H9 (cell line): ENCODE measurements around the gene SRSF10. TPM values are rescaled to one million over a fixed set of nuclear protein-coding genes. Genes with fewer than 3 reads are reported as not detected.

Experiments
- DNase-seq: peaks from one replicate; pipeline ENCODE4 v3.0.0-alpha.2; 2017
- H2AFZ ChIP-seq: one replicate; pipeline ENCODE4 v1.6.1; 2013; ENCODE audit warnings: mild to moderate bottlenecking, low read length, control low read depth, moderate library complexity
- H2AK5ac ChIP-seq: 2 replicates; pipeline ENCODE4 v1.6.1; 2013; ENCODE audit warnings: low read length, control low read depth, mixed read lengths; ENCODE audit not compliant: insufficient read length
- H2BK120ac ChIP-seq: one replicate; pipeline ENCODE4 v1.6.1; 2013; ENCODE audit warnings: low read depth, mild to moderate bottlenecking, low read length, control low read depth, inconsistent platforms; ENCODE audit not compliant: poor library complexity, severe bottlenecking
- H2BK12ac ChIP-seq: 2 replicates; pipeline ENCODE4 v1.6.1; 2013; ENCODE audit warnings: low read length, control low read depth, mixed read lengths, low read depth; ENCODE audit not compliant: insufficient read length
- H2BK15ac ChIP-seq: 2 replicates; pipeline ENCODE4 v1.6.1; 2013; ENCODE audit warnings: low read depth, low read length, control low read depth
- H2BK20ac ChIP-seq: one replicate; pipeline ENCODE4 v1.6.1; 2013; ENCODE audit warnings: low read depth, mild to moderate bottlenecking, low read length, control low read depth, inconsistent platforms; ENCODE audit not compliant: poor library complexity, severe bottlenecking
- H2BK5ac ChIP-seq: 2 replicates; pipeline ENCODE4 v1.6.1; 2013; ENCODE audit warnings: low read length, control low read depth, mixed read lengths; ENCODE audit not compliant: insufficient read length
- H3K14ac ChIP-seq: 2 replicates; pipeline ENCODE4 v1.6.1; 2013; ENCODE audit warnings: low read length, control low read depth; ENCODE audit not compliant: insufficient read depth
- H3K18ac ChIP-seq: 2 replicates; pipeline ENCODE4 v1.6.1; 2013; ENCODE audit warnings: low read depth, mild to moderate bottlenecking, mixed read lengths, low read length, control low read depth; ENCODE audit not compliant: insufficient read length
- H3K23ac ChIP-seq: 2 replicates; pipeline ENCODE4 v1.6.1; 2013; ENCODE audit warnings: low read length, control low read depth, mixed read lengths, low read depth; ENCODE audit not compliant: insufficient read length
- H3K23me2 ChIP-seq: 2 replicates; pipeline ENCODE4 v1.6.1; 2013; ENCODE audit warnings: low read depth, mild to moderate bottlenecking, mixed read lengths, low read length, control low read depth; ENCODE audit not compliant: insufficient read length, poor library complexity, severe bottlenecking
- H3K27ac ChIP-seq: 2 replicates; pipeline ENCODE4 v1.5.1; 2013; ENCODE audit warnings: low read length, control low read depth, mixed read lengths, low read depth; ENCODE audit not compliant: insufficient read length
- H3K27me3 ChIP-seq: 2 replicates; pipeline ENCODE4 v1.6.1; 2013; ENCODE audit warnings: low read length, control low read depth, inconsistent platforms; ENCODE audit not compliant: insufficient read depth
- H3K4ac ChIP-seq: 2 replicates; pipeline ENCODE4 v1.6.1; 2013; ENCODE audit warnings: low read depth, mild to moderate bottlenecking, control low read depth, inconsistent platforms, low read length, moderate library complexity
- H3K4me1 ChIP-seq: 2 replicates; pipeline ENCODE4 v1.6.1; 2013; ENCODE audit warnings: low read length, control low read depth, inconsistent platforms; ENCODE audit not compliant: insufficient read depth
- H3K4me2 ChIP-seq: 2 replicates; pipeline ENCODE4 v1.6.1; 2013; ENCODE audit warnings: low read length, control low read depth, mixed read lengths; ENCODE audit not compliant: insufficient read length, insufficient read depth
- H3K56ac ChIP-seq: 2 replicates; pipeline ENCODE4 v1.6.1; 2013; ENCODE audit warnings: low read depth, mild to moderate bottlenecking, mixed read lengths, low read length, control low read depth; ENCODE audit not compliant: insufficient read length
- H3K79me1 ChIP-seq: 2 replicates; pipeline ENCODE4 v1.6.1; 2013; ENCODE audit warnings: low read depth, mild to moderate bottlenecking, moderate library complexity, low read length, control low read depth, inconsistent platforms; ENCODE audit not compliant: insufficient read depth, poor library complexity, severe bottlenecking
- H3K79me2 ChIP-seq: 2 replicates; pipeline ENCODE4 v1.6.1; 2013; ENCODE audit warnings: low read length, control low read depth, inconsistent platforms; ENCODE audit not compliant: insufficient read depth
- H3K9ac ChIP-seq: 2 replicates; pipeline ENCODE4 v1.6.1; 2013; ENCODE audit warnings: low read length, control low read depth, mixed read lengths; ENCODE audit not compliant: insufficient read length; ENCODE audit errors: extremely low read depth
- H3K9me3 ChIP-seq: one replicate; pipeline ENCODE4 v1.6.1; 2013; ENCODE audit warnings: low read depth, low read length, inconsistent platforms; ENCODE audit not compliant: control insufficient read depth
- H3T11ph ChIP-seq: one replicate; pipeline ENCODE4 v1.6.1; 2013; ENCODE audit warnings: mild to moderate bottlenecking, low read length, control low read depth, inconsistent platforms
- H4K20me1 ChIP-seq: one replicate; pipeline ENCODE4 v1.6.1; 2013; ENCODE audit not compliant: control insufficient read depth, insufficient read length, insufficient read depth
- H4K5ac ChIP-seq: 2 replicates; pipeline ENCODE4 v1.6.1; 2013; ENCODE audit warnings: low read depth, mild to moderate bottlenecking, mixed read lengths, low read length, control low read depth; ENCODE audit not compliant: insufficient read length
- H4K8ac ChIP-seq: replicated peaks from 2 replicates; pipeline ENCODE4 v1.6.1; 2013; ENCODE audit warnings: low read length, control low read depth, mixed read lengths, low read depth; ENCODE audit not compliant: insufficient read length
- H4K91ac ChIP-seq: 2 replicates; pipeline ENCODE4 v1.6.1; 2013; ENCODE audit warnings: low read depth, mild to moderate bottlenecking, moderate library complexity, mixed read lengths, low read length, control low read depth; ENCODE audit not compliant: insufficient read length
- H3K27ac Mint-ChIP-seq, 3 experiments: 2 replicates in 2 of 3; 3 replicates in 1 of 3; pipeline ENCODE4 v1.8.0; 2020 to 2021; ENCODE audit warnings: mixed read lengths in 3 of 3, mild to moderate bottlenecking in 1 of 3, moderate library complexity in 1 of 3
- H3K27me3 Mint-ChIP-seq: 2 replicates; pipeline ENCODE4 v1.8.0; 2021; ENCODE audit warnings: low read depth, mild to moderate bottlenecking, moderate library complexity, mixed read lengths
- H3K36me3 Mint-ChIP-seq, 3 experiments: 2 replicates in 2 of 3; 3 replicates in 1 of 3; pipeline ENCODE4 v1.8.0; 2020 to 2021; ENCODE audit warnings: low read depth in 3 of 3, mixed read lengths in 3 of 3; ENCODE audit not compliant: insufficient read depth in 1 of 3
- H3K4me1 Mint-ChIP-seq, 2 experiments: 2 replicates each; pipeline ENCODE4 v1.8.0; 2020; ENCODE audit warnings: mixed read lengths in 2 of 2
- H3K4me3 Mint-ChIP-seq, 2 experiments: 2 replicates in 1 of 2; 3 replicates in 1 of 2; pipeline ENCODE4 v1.8.0; 2020 to 2021; ENCODE audit warnings: mild to moderate bottlenecking in 2 of 2, mixed read lengths in 2 of 2, moderate library complexity in 1 of 2
- H3K9me3 Mint-ChIP-seq, 2 experiments: 2 replicates in 1 of 2; 3 replicates in 1 of 2; pipeline ENCODE4 v1.8.0; 2020; ENCODE audit warnings: mild to moderate bottlenecking in 2 of 2, mixed read lengths in 2 of 2, moderate library complexity in 1 of 2
- WGBS: extraction: QIAGEN DNeasy Blood & Tissue Kit; methylation state at CpG from one replicate; pipeline ENCODE4 v1.1.7; 2013; ENCODE audit warnings: missing lambda C conversion rate, low lambda C conversion rate, mixed read lengths; ENCODE audit not compliant: insufficient read length; ENCODE audit errors: extremely low coverage; 5-methylcytosine and 5-hydroxymethylcytosine counted together
- total RNA-seq: library from RNA; stranded (reverse); gene quantifications from 2 replicates; pipeline ENCODE4 v1.2.1, GENCODE V29; 2021
- TF ChIP-seq, protein P1 (sequence below): fragments of 200-600 bp; sonication (generic); conservative IDR thresholded peaks from 3 replicates; pipeline ENCODE4 v1.8.0; 2021; ENCODE audit warnings: antibody characterized with exemption, mild to moderate bottlenecking

Gene SRSF10
- total RNA-seq, 1 experiment from 2014 or later: 238 TPM

- H3K9me3 ChIP-seq: no peaks in the 10 kb centered on the region
- no peak overlapping the region for H4K91ac ChIP-seq
- no peak overlapping the region for H4K5ac ChIP-seq
- no peak overlapping the region for H2AK5ac ChIP-seq
- Mint-ChIP-seq H3K4me1 (peaks cover 40 to 56% of the 10 kb centered on the region in 2 experiments), H3K27ac (peak overlapping the region in 2 of 3 experiments; percentile 6 to 75; a peak in 3 of 7 replicates), H3K27me3 (peaks cover 1% of the 10 kb centered on the region; the same call in 1 of the 2 replicates), H3K4me3 (peak overlapping the region; percentile 92 to 94), H3K9me3 (peaks cover 0 to 3% of the 10 kb centered on the region in 2 experiments; a peak in 1 of 5 replicates), H3K36me3 (peaks cover 36 to 66% (median 64%) of the 10 kb centered on the region in 3 experiments)
- H3K79me1 ChIP-seq: peaks cover 5% of the 10 kb centered on the region
- no peak overlapping the region for H2BK15ac ChIP-seq
- H3K27me3 ChIP-seq: no peaks in the 10 kb centered on the region
- WGBS: no CpG with 5 or more reads among the region's 1 CpG
- TF ChIP-seq, protein P1, sequence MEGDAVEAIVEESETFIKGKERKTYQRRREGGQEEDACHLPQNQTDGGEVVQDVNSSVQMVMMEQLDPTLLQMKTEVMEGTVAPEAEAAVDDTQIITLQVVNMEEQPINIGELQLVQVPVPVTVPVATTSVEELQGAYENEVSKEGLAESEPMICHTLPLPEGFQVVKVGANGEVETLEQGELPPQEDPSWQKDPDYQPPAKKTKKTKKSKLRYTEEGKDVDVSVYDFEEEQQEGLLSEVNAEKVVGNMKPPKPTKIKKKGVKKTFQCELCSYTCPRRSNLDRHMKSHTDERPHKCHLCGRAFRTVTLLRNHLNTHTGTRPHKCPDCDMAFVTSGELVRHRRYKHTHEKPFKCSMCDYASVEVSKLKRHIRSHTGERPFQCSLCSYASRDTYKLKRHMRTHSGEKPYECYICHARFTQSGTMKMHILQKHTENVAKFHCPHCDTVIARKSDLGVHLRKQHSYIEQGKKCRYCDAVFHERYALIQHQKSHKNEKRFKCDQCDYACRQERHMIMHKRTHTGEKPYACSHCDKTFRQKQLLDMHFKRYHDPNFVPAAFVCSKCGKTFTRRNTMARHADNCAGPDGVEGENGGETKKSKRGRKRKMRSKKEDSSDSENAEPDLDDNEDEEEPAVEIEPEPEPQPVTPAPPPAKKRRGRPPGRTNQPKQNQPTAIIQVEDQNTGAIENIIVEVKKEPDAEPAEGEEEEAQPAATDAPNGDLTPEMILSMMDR: no peak
- H2BK5ac ChIP-seq: no peak overlapping the region
- no peak for DNase-seq
- H2BK12ac ChIP-seq: no peak overlapping the region
- H3K9ac ChIP-seq: no peak overlapping the region
- no peak overlapping the region for H3T11ph ChIP-seq
- H2BK20ac ChIP-seq: no peak overlapping the region
- H3K27ac ChIP-seq: no peak overlapping the region
- H2BK120ac ChIP-seq: no peak overlapping the region
- no peak overlapping the region for H3K14ac ChIP-seq
- no peak overlapping the region for H3K18ac ChIP-seq
- no peak overlapping the region for H2AFZ ChIP-seq
- H4K20me1 ChIP-seq: no peaks in the 10 kb centered on the region
- peak overlapping the region; percentile 16 for H3K4me2 ChIP-seq
- H4K8ac ChIP-seq: no peak overlapping the region
- H3K56ac ChIP-seq: no peak overlapping the region
- no peak overlapping the region for H3K4ac ChIP-seq
- H3K4me1 ChIP-seq: peaks cover 2% of the 10 kb centered on the region; the same call in 1 of the 2 replicates
- H3K23me2 ChIP-seq: no peaks in the 10 kb centered on the region
- peaks cover 61% of the 10 kb centered on the region for H3K79me2 ChIP-seq
- no peak overlapping the region for H3K23ac ChIP-seq
Observed at GRCh38 chr1:23977854-23978191, 2.3 kb downstream of the SRSF10 start.
